Endothelial cell of umbilical vein (primary cell): ENCODE results near the gene MLEC. TPM values are rescaled to one million over a fixed set of nuclear protein-coding genes. Genes with fewer than 3 reads are reported as not detected.

Experiments
- BruUV-seq: library from RNA; stranded (reverse); fragments of 400-500 nt; replicated peaks from 2 replicates; lab custom pipeline; 2021; lab: Mats Ljungman, UMichigan
- CTCF ChIA-PET: fragments of 300-600, 350-600 bp; sonication (Branson Sonifier 250); formaldehyde crosslinking; loops from one replicate; lab custom pipeline; 2021; ENCODE audit warnings: antibody characterized with exemption, inconsistent platforms; lab: Charles Lee
- POLR2A ChIA-PET: fragments of 300-600, 350-600 bp; sonication (Branson Sonifier 250); formaldehyde crosslinking; loops from one replicate; lab custom pipeline; 2021; ENCODE audit warnings: antibody characterized with exemption, inconsistent platforms; lab: Charles Lee
- DNase-seq: peaks from one replicate; pipeline ENCODE4 v3.0.0-alpha.2; 2011; ENCODE audit warnings: low read depth, low spot score
- FAIRE-seq: peaks from 2 replicates; lab custom pipeline; 2011; peaks lifted over from hg19 to GRCh38; lab: Jason Lieb, UNC
- H2AFZ ChIP-seq: 2 replicates; pipeline ENCODE4 v1.6.0; 2012; ENCODE audit warnings: low read depth, low read length, control low read depth, inconsistent platforms
- H3K27ac ChIP-seq: 2 replicates; pipeline ENCODE4 v1.5.1; 2011; ENCODE audit warnings: low read depth, mild to moderate bottlenecking, control low read depth, low read length, moderate library complexity; ENCODE audit not compliant: insufficient read depth
- H3K27me3 ChIP-seq, 2 experiments: 2 replicates each; pipeline versions ENCODE4 v1.6.0 to v1.6.1; 2011; ENCODE audit warnings: low read length in 2 of 2, mixed read lengths in 1 of 2; ENCODE audit not compliant: control insufficient read depth in 2 of 2, insufficient read depth in 2 of 2
- H3K36me3 ChIP-seq, 2 experiments: 2 replicates in 1 of 2; 3 replicates in 1 of 2; pipeline ENCODE4 v1.5.1; 2011; ENCODE audit warnings: low read length in 2 of 2, mild to moderate bottlenecking in 1 of 2, moderate library complexity in 1 of 2; ENCODE audit not compliant: control insufficient read depth in 2 of 2, insufficient read depth in 2 of 2; ENCODE audit errors: extremely low read depth in 1 of 2
- H3K4me1 ChIP-seq: 3 replicates; pipeline ENCODE4 v1.5.1; 2011; ENCODE audit warnings: mild to moderate bottlenecking, low read length; ENCODE audit not compliant: control insufficient read depth, insufficient read depth; ENCODE audit errors: extremely low read depth
- H3K4me2 ChIP-seq: 2 replicates; pipeline ENCODE4 v1.6.1; 2011; ENCODE audit warnings: low read length, control low read depth, mixed read lengths; ENCODE audit not compliant: insufficient read depth
- H3K4me3 ChIP-seq, 3 experiments: fragments of 200-600 bp in 1 of 3; sonication (generic), shearing (Covaris generic) in 1 of 3; replicated peaks in 1 of 3; 2 replicates each; pipeline ENCODE4 v1.5.1; 2011 to 2016; ENCODE audit warnings: control low read depth in 3 of 3, low read length in 3 of 3, mild to moderate bottlenecking in 2 of 3, inconsistent platforms in 1 of 3, low read depth in 1 of 3, moderate library complexity in 1 of 3; ENCODE audit not compliant: insufficient read depth in 1 of 3
- H3K79me2 ChIP-seq: 2 replicates; pipeline ENCODE4 v1.6.0; 2012; ENCODE audit warnings: low read length, inconsistent platforms; ENCODE audit not compliant: control insufficient read depth, insufficient read depth
- H3K9ac ChIP-seq: replicated peaks from 2 replicates; pipeline ENCODE3; 2011; ENCODE audit warnings: low read length, control low read depth; ENCODE audit not compliant: insufficient read depth; ENCODE audit errors: extremely low read depth
- H3K9me1 ChIP-seq: replicated peaks from 3 replicates; pipeline ENCODE4 v1.6.0; 2011; ENCODE audit warnings: mild to moderate bottlenecking, low read length; ENCODE audit not compliant: control insufficient read depth, insufficient read depth; ENCODE audit errors: extremely low read depth
- H3K9me3 ChIP-seq: replicated peaks from 2 replicates; pipeline ENCODE4 v1.5.1; 2012; ENCODE audit warnings: low read length, inconsistent platforms; ENCODE audit not compliant: control insufficient read depth, insufficient read depth
- H4K20me1 ChIP-seq: replicated peaks from 2 replicates; pipeline ENCODE3; 2011; ENCODE audit warnings: mild to moderate bottlenecking, low read length; ENCODE audit not compliant: control insufficient read depth, insufficient read depth; ENCODE audit errors: extremely low read depth
- EZH2 ChIP-seq: IDR thresholded peaks from 2 replicates; pipeline ENCODE4 v1.6.1; 2012; ENCODE audit warnings: borderline replicate concordance, low read depth, mild to moderate bottlenecking, moderate library complexity, low read length, inconsistent platforms; ENCODE audit not compliant: severe bottlenecking
- FOS ChIP-seq: IDR thresholded peaks from 2 replicates; pipeline ENCODE4 v1.6.1; 2011; ENCODE audit warnings: mild to moderate bottlenecking, low read length, moderate library complexity, borderline replicate concordance; ENCODE audit not compliant: insufficient read depth
- GATA2 ChIP-seq: IDR thresholded peaks from 2 replicates; pipeline ENCODE4 v1.7.0; 2011; ENCODE audit warnings: low read depth, mild to moderate bottlenecking, moderate library complexity, mixed read lengths, low read length; ENCODE audit not compliant: insufficient read length, insufficient read depth
- JUN ChIP-seq: IDR thresholded peaks from 2 replicates; pipeline ENCODE4 v1.6.1; 2011; ENCODE audit warnings: borderline replicate concordance, low read depth; ENCODE audit not compliant: insufficient read length, insufficient read depth
- MYC ChIP-seq: IDR thresholded peaks from one replicate; pipeline ENCODE4 v1.6.1; 2011; ENCODE audit warnings: mild to moderate bottlenecking, low read depth, low read length
- POLR2A ChIP-seq: IDR thresholded peaks from 2 replicates; pipeline ENCODE4 v1.6.1; 2012; ENCODE audit warnings: low read depth, mild to moderate bottlenecking, control low read depth, low read length
- POLR2AphosphoS5 ChIP-seq: IDR thresholded peaks from 2 replicates; pipeline ENCODE4 v1.6.1; 2012; ENCODE audit warnings: low read depth, mild to moderate bottlenecking, control low read depth, low read length, moderate library complexity; ENCODE audit not compliant: insufficient read depth
- dilution Hi-C: fragments of 300-500 bp; cut with MboI; formaldehyde crosslinking; loops from one replicate; pipeline ENCODE4 v1.15.0; 2019; ENCODE audit warnings: low sequenced_read_pairs; ENCODE audit not compliant: extremely low pct_ligation_motif_present
- intact Hi-C: fragments of 100-400 bp; cut with micrococcal nuclease; formaldehyde crosslinking; loops from one replicate; pipeline ENCODE4 v1.10.0; 2022
- polyA plus RNA-seq, 4 experiments: library from polyadenylated mRNA; depleted of rRNA in 3 of 4; stranded (reverse) in 3 of 4; unstranded in 1 of 4; fragments of >200 nt; gene quantifications; 2 replicates each; pipeline versions ENCODE4 v1.2.1 to v1.2.3, GENCODE V29; 2011 to 2012; ENCODE audit warnings: missing spikeins in 1 of 4
- total RNA-seq: library from RNA; stranded (reverse); gene quantifications from 2 replicates; pipeline ENCODE4 v1.2.3, GENCODE V29; 2021
- TF ChIP-seq, protein P1 (sequence below), 2 donors: IDR thresholded peaks; 1 replicate in 1 of 2; 2 replicates in 1 of 2; pipeline ENCODE4 v1.5.1; 2011; ENCODE audit warnings: low read length in 2 of 2, mild to moderate bottlenecking in 2 of 2, moderate library complexity in 2 of 2, control low read depth in 1 of 2, inconsistent platforms in 1 of 2, low read depth in 1 of 2; ENCODE audit not compliant: insufficient read depth in 1 of 2; ENCODE audit errors: extremely low read depth in 1 of 2
- TF ChIP-seq, protein P2 (sequence below): IDR thresholded peaks from 2 replicates; pipeline ENCODE4 v1.6.1; 2011; ENCODE audit not compliant: insufficient read depth, insufficient read length

MLEC gene
- total and polyA plus RNA-seq, 2 donors (not counting 3 experiments of a cell fraction or from before 2014, with no cell fraction given), result 28.4 to 144 TPM

DNA sequence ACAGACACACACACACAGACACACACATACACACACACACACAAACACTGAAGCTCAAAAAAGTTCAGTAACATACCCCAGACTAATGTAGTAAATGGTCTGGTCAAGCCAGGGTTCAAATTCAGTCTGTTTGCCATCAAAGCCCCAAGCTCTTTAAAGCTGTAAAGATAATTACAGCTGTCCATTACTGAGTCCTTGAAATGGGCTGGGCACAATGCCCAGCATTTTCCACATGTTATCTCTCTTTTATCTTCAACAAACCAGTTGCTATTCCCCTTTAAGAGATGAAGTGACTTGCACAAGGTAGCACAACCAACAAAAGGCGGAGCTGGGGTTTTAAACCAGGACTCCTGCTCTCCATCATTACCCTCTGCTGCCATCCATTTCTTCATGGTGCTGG, 15.7 kb downstream of the MLEC start:
- Histone ChIP-seq H3K27ac (no peak overlapping the region), H3K36me3 (peaks cover 13 to 25% of the 10 kb centered on the region in 2 experiments), H3K9me3 (no peaks in the 10 kb centered on the region), H3K9me1 (no peaks in the 10 kb centered on the region), H3K4me1 (peaks cover 17% of the 10 kb centered on the region), H3K4me2 (no peak overlapping the region), H2AFZ (no peak overlapping the region), H4K20me1 (no peaks in the 10 kb centered on the region), H3K4me3 (no peak overlapping the region), H3K27me3 (no peaks in the 10 kb centered on the region), H3K79me2 (no peaks in the 10 kb centered on the region), H3K9ac (no peak overlapping the region)
- ChIA-PET CTCF (interaction anchor here (1.4 kb wide), 1 partner anchor 269 kb away, joined by 3 read pairs; no protein-coding TSS in a partner anchor), POLR2A (no interaction called here)
- TF ChIP-seq EZH2 (no peak), POLR2A (no peak), GATA2 (no peak), JUN (no peak), POLR2AphosphoS5 (no peak)
- intact Hi-C loops (no loop called here), dilution Hi-C loops (no loop called here)
- FAIRE-seq, result no peak
- BruUV-seq, result no TSS peak
- DNase-seq, result no peak

DNA sequence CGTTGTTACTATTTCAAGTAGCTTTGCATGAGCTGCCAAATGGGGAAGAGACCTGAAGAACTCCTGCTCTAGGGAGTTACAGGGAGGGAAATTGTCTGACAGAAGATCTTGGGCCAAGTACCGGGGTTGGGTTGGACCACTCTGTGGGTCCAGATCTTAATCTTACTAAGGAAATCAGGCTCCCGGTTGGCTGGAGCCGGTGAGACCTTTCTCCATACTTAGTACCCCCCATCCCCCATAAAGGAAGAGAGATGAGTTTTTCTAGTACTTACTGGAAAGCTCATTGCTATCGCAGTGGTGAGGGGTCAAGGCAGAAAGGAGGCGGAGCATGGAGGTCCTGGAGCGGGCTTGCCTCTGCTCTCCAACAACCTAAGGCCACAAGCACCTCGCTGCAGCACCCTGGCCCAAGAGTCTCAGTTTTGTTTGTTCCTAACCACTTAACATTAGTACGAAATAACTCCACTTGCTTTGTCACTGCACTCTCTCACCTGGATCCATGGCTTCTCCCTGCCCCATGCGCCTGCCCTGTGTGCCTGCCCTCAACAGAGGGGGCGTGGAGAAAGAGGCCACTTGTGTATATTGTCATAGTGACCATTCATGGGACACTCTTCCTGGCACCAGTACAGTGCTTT, 16.5 kb downstream of the MLEC start:
- BruUV-seq, result no TSS peak
- Histone ChIP-seq H3K9me3 (no peaks in the 10 kb centered on the region), H3K79me2 (no peaks in the 10 kb centered on the region), H3K9ac (no peak overlapping the region), H3K4me2 (no peak overlapping the region), H3K27me3 (no peaks in the 10 kb centered on the region), H3K4me3 (no peak overlapping the region), H3K36me3 (peaks cover 13 to 25% of the 10 kb centered on the region in 2 experiments), H3K27ac (no peak overlapping the region), H3K4me1 (peaks cover 11% of the 10 kb centered on the region), H2AFZ (no peak overlapping the region), H3K9me1 (no peaks in the 10 kb centered on the region), H4K20me1 (no peaks in the 10 kb centered on the region)
- intact Hi-C loops, result no loop called here
- CTCF ChIA-PET, result interaction anchor here (1.4 kb wide), 1 partner anchor 268 kb away, joined by 3 read pairs; no protein-coding TSS in a partner anchor
- dilution Hi-C loops, result no loop called here
- no peak for DNase-seq
- FAIRE-seq, result no peak
- POLR2A ChIA-PET, result no interaction called here
- no peak for TF ChIP-seq POLR2A
- TF ChIP-seq, protein P1, sequence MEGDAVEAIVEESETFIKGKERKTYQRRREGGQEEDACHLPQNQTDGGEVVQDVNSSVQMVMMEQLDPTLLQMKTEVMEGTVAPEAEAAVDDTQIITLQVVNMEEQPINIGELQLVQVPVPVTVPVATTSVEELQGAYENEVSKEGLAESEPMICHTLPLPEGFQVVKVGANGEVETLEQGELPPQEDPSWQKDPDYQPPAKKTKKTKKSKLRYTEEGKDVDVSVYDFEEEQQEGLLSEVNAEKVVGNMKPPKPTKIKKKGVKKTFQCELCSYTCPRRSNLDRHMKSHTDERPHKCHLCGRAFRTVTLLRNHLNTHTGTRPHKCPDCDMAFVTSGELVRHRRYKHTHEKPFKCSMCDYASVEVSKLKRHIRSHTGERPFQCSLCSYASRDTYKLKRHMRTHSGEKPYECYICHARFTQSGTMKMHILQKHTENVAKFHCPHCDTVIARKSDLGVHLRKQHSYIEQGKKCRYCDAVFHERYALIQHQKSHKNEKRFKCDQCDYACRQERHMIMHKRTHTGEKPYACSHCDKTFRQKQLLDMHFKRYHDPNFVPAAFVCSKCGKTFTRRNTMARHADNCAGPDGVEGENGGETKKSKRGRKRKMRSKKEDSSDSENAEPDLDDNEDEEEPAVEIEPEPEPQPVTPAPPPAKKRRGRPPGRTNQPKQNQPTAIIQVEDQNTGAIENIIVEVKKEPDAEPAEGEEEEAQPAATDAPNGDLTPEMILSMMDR (IDR thresholded peaks at IDR 0.05; ENCODE audit: extremely low read depth in 1 of 2, insufficient read depth in 1 of 2, low read depth in 1 of 2, low read length in 2 of 2), result no peak
- TF ChIP-seq FOS, result no peak
- TF ChIP-seq POLR2AphosphoS5, result no peak
- TF ChIP-seq MYC, result no peak
- TF ChIP-seq EZH2, result no peak
- TF ChIP-seq JUN, result no peak
- TF ChIP-seq GATA2, result no peak
- TF ChIP-seq, protein P2, sequence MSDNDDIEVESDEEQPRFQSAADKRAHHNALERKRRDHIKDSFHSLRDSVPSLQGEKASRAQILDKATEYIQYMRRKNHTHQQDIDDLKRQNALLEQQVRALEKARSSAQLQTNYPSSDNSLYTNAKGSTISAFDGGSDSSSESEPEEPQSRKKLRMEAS, result no peak
